GM21737 (cell line): ENCODE measurements around the gene IKZF4.
A peak's percentile ranks its signal among the peaks of the same experiment; 100 is the strongest.
"Not testable (repeated sequence)": the region's sequence is repeated elsewhere in the genome, so short reads cannot be mapped to it uniquely, and the experiment has no call there.

ENCODE experiments used
- ATAC-seq: cut with Tn5 transposase; IDR thresholded peaks from one replicate; pipeline ENCODE4 v1.9.1; 2021; ENCODE audit warnings: mild to moderate bottlenecking, moderate library complexity; ENCODE audit not compliant: unreplicated experiment

The IKZF4 gene

DNA sequence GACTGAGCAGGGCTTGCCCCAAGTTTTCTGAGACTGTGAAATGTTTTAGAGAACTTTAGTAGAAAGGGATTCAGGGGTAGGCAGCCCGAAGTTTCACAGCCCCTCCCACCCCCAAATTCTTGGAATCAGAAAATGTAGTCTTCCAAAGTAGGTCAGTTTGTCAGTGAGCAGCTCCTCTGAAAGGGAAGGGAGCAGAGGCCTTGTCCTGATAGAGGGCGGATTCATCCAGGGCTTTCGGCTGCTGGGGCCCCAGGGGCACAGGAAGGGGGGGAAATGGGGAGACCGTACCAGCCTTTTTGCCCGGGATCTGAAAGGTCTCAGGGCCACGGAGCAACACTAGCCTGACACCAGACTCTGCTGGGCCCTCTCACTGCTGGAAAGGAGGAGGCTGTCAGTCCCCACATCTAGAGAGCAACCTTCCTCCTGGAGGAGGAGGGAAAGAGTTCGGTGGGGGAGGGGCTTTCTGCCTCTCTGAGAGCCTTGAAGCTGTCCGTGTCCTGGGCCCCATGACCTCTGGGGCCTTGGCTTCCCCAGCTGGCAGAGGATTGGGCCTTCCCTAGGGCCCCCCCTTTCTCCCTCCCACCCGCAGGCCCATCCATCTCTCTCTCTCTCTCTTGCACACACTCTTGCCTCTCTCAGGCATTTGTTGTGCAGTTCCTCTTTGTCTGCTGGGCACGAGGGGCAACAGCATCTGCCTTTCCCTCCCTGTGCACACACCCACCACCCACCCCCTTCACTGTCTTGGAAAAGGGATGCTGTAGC is at the start of gene IKZF4:
Gene IKZF4 (plus strand): TSS at position 621 of the 762 bp plus-strand sequence. CDS start 451 bp downstream, outside the sequence.
- no peak for ATAC-seq

DNA sequence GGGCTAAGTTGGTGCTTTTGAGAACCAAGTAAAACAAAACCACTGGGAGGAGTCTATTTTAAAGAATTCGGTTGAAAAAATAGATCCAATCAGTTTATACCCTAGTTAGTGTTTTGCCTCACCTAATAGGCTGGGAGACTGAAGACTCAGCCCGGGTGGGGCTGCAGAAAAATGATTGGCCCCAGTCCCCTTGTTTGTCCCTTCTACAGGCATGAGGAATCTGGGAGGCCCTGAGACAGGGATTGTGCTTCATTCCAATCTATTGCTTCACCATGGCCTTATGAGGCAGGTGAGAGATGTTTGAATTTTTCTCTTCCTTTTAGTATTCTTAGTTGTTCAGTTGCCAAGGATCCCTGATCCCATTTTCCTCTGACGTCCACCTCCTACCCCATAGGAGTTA is 48.8 kb upstream of the IKZF4 start:
- ATAC-seq = no peak

DNA sequence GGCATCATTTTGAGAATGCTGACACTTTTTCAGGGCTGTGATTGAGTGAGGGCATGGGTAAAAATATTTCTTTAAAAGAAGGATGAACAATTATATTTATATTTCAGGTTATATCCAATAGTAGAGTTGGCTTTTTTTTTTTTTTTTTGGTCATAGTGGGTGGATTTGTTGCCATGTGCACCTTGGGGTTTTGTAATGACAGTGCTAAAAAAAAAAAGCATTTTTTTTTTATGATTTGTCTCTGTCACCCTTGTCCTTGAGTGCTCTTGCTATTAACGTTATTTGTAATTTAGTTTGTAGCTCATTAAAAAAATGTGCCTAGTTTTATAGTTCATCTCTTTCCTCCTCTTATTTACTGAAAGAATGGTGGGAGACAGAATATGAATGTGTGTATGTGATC is 48.4 kb upstream of the IKZF4 start:
- no peak for ATAC-seq

DNA sequence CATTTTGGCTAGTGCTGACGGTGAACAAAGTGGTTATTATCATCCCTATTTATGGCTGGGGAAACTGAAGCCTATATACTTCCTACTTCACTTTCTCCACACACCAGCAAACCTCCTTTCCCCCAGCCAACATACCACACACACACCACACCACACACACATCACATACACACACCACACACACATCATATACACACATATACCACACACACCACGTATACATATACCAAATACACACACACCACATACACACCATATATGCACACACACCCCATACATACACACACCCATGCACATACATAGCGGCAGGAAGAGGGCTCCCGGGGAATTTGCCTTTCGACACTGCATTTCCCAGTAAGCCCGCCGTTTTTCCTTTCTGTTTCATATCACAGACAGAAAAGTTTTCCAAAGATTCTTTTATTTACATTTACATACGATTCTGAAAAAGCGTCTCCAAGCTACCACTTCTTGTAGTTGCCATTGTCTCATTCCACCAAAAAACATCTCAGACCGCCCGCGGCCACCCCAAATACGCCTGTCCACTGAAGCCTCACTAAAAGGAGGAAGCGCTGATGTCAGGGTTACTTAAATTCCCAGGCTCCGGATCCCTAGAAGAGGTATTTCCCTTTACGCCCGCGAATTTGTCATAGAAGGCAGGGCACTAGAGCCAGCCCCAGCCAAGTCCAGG is 47.8 kb upstream of the IKZF4 start:
- ATAC-seq = no peak

DNA sequence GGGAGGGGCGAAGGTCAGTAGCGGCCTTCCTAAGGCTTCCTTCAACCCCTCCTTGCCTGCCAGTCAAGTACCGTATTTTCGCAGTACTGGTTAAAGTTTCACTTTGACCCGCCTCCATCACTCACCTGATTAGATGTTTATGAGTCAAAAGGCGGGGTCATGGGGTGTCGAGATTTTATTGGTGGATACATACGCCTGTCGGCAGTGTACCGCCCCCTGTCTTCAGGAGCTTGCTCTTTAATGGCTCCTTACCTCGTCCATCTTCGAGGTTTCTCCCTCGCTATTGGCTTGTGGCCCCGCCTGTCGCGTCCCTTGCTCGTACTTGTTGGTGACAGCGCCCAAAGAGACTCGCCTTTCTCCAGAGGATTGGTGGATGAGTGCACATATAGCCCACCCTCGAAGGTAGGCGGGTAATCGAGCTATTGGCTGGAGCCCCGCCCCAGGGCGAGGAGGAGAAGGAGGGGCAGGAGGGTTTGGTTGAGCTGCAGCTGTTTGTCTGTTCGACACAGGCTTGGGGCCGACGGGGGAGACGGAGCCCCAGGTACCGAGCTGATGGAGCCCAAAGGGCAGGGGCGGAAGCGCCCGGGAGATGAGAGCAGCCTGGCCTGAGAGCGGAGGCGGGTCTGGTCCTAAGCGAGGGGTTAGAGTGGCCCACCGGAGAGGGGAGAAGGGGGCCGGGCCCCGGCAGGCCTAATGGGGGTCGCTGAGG is 47.1 kb upstream of the IKZF4 start, which contains the start of gene RAB5B:
Gene RAB5B (plus strand): TSS at position 480 of the 709 bp plus-strand sequence. CDS start 12,883 bp downstream, outside the sequence.
- peak; percentile 87 for ATAC-seq

DNA sequence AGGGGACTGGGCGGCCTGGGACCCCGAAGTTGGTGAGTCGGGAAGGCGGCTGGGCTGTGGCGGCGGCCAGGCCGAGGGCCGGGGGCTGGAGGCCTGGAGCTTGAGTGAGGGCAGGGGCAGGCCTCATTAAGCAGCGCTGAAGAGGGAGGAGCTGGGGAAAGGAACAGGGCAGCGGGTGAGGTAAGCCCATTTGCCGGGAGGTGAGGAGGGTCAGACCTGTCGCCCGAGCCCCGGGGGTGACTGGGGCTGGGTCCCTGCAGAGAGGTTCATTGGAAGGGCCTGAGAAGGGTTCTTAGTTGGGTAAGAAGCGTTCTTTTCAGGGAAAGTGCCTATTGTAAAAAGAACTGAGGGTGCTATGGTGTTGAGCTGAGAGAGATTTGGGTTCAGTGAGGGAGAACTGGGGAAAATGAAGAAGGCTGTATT is 46.5 kb upstream of the IKZF4 start:
- ATAC-seq = peak; percentile 11

DNA sequence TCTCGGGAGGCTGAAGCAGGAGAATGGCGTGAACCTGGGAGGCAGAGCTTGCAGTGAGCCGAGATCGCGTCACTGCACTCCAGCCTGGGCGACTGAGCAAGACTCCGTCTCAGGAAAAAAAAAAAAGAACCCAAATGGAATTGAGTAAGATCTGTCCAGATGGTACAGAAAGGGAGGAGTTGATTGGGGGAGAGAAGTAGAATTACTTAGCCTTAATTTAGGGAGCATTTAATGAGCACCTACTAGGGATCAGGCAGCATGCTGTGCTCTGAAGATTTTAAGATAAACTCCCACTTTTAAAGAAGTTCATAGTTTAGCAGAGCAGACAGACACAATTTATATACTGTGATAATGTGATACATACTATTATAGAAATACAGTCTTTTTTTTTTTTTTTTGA is 42.5 kb upstream of the IKZF4 start:
- no peak for ATAC-seq

DNA sequence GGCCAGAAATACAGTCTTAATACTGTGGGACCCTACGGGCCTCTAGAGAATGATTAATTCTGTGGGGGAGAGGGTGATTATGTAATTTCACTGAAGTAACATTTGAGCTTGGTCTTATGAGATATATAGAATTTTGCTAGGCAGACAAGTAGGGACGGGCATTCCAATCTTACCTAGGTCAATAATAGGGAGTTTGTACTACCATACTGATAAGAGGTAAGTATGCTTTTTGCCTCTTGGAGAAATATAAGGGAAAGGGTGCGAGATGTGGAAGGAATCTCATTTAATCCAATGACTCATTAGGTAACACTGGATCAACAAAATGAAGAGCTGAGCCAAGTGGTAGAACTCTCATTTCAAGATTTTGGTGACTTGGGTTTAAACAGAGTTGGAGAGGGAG is 41.8 kb upstream of the IKZF4 start:
- ATAC-seq = no peak

DNA sequence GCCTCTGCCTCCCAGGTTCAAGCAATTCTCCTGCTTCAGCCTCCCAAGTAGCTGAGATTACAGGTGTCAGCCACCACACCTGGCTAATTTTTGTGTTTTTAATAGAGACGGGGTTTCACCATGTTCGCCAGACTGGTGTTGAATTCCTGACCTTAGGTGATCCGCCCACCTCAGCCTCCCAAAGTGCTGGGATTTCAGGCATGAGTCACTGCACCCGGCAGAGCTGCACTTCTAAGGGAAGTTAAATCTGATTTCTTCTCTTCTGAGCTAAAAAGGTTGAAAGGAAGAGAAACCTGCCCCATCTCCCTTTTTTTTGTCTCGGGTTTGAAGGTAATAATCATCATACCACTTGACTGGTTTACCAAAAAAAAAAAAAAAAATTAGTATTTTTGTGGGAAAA is 39.0 kb upstream of the IKZF4 start:
- ATAC-seq = not testable (repeated sequence)

DNA sequence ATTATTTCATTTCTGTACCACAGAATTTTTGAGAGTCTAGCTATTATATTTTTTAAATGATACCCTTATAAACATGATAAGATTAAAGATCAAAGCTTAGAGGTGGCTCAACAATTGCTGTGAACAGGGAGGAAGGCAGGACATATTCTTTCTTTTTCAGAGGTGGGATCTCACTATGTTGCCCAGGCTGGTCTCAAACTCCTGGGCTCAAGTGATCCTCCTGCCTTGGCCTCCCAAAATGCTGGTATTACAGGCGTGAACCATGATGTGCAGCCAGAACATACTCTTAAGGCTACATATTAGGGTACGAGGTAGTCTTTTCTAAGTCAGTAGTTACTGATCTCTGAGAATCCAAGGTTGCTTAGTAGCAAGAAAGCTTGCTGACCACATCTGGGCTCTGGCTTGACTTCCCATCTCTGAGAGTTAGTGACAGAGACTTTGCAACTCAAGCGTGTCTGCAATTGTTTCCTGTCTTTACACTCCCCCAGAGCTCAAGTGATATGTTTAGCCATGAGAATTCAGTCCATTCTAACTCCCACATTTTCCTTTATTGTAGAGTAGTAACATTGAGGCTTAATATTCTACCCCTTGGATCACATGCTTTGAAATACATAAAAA is 38.4 kb upstream of the IKZF4 start:
- peak; percentile 91 for ATAC-seq

DNA sequence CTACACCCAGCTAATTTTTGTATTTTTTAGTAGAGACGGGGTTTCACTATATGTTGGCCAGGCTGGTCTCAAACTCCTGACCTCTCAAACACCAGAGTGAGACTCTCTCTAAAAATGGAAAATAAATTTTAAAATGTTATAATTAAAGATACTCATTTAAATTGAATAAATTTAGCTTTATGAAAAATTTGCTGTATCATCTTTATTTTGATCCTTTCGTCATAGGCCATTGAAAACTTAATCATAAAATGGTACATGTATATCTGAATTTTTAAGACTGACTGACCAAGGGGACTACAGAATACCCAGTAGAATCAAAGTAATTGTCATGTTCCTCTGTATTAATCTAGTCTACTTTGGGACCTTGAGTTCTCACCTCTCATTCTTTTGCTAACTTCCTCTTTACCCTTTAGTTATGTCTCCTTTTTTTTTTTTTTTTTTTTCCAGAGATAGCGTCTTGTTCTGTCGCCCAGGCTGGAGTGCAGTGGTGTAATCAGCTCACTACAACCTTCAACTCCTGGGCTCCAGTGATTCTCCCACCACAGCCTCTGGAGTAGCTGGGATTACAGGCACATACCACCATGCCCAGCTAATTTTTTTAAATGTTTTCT is 37.5 kb upstream of the IKZF4 start:
- no peak for ATAC-seq

DNA sequence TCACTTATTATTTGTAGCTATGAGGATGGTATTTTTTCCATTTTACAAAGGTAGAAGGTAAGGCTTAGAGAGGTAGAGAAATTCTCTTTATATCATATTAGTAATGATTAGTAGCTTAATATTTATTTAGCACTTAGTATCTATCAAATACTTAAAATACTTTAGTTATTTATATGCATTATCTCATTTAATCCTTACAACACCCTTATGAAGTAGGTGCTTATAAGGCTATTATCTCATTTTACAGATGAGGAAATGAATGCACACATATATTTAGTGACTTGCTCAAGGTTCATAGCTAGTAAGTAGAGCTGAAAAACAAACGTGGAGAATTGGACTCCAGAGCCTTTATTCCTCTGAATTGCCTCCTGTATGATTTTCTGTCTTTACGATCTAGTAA is 36.0 kb upstream of the IKZF4 start:
- ATAC-seq = no peak

DNA sequence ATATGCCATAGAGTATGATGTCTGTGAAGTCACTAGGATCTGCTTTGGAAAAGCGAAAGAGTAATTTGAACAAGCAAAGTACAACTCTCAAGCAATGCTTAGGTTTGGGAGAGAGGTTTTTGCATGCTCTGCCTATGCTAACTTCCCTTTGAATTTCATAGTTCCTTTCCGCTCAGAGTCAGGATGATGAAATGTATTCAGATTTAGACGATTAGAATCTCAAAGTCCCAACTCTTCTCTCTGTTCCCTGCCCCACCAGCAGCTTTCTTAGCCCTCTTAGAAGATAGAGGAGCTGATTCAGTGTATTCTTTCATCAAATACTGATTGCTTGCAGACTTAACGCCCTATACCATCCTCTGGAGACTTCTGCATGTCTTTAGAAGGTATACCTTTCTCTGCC is 35.5 kb upstream of the IKZF4 start:
- no peak for ATAC-seq

DNA sequence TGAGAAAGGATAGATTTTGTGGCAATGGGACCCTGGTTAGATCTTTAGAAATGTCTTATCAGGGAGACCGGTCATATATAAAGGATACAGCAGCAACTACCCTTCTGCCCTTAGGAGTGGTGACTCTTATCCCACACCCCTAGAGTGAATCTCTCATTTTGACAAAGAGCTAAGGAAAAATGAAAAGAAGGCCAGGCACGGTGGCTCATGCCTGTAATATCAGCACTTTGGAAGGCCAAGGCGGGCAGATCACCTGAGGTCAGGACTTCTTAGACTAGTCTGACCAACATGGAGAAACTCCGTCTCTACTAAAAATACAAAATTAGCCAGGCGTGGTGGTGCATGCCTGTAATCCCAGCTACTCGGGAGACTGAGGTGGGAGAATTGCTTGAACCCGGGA is 34.9 kb upstream of the IKZF4 start:
- not testable (repeated sequence) for ATAC-seq

DNA sequence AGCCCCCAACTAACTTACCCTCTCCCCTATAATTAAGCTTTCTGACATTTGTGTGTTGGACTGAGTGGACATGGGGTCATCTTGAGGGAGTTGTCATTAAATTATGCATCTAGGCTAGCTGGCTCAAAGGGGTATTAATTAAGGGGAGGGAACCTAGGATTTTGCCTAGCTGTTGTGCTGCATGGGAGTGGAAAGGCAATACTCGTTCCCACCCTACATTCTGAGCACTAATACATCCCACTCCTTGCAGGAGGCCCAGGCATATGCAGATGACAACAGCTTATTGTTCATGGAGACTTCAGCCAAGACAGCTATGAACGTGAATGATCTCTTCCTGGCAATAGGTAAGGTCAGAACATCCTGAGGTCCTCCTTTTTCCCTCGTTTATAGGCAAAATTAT is 29.7 kb upstream of the IKZF4 start:
- no peak for ATAC-seq

DNA sequence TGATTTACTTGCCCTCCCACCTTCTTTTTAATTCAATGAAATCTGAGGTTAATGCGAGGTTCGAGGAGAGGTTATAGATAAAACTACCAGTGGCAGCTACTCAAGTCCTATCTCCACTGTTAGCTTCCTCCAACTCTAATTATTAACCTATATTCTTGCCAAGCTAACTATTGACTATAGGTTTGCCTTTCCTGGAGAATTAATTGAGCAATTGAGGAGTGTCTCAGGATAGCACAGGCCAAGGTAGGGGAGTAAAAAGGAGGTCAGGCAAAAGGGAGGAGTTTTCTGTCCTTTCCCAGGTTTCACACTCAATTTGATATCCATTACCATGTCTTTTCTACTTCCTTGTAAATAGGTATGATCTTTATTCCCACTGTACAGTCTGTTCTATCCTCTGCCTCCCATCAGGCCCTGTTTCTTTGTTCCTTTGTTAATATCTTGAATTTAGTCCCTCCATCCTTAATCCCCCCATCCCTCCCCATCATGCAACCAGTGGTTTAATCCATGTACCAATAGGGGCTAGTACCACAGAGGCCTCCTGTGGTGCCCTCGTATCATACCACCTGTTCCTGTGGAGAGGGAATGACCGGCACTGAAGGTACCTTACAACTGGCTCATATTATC is 27.5 kb upstream of the IKZF4 start:
- ATAC-seq = no peak

DNA sequence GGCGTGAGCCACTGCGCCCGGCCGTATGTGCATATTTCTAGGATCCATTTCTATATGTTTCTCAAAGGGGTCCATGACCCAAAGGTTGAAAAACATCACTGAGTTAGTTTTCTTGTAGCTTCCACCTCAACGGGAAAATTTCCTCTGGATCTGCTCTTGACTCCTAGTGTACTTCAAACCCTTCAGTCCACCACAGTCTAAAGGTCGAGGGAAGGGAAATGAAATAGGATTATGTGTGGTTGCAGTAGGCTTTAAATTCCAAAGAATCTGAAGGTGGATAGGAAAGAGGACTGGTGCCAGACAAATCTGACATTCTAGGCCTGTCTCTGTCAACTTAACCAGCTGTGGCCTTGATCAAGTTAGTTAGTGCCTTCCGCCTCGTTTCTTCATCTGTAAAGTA is 25.5 kb upstream of the IKZF4 start:
- ATAC-seq = no peak

DNA sequence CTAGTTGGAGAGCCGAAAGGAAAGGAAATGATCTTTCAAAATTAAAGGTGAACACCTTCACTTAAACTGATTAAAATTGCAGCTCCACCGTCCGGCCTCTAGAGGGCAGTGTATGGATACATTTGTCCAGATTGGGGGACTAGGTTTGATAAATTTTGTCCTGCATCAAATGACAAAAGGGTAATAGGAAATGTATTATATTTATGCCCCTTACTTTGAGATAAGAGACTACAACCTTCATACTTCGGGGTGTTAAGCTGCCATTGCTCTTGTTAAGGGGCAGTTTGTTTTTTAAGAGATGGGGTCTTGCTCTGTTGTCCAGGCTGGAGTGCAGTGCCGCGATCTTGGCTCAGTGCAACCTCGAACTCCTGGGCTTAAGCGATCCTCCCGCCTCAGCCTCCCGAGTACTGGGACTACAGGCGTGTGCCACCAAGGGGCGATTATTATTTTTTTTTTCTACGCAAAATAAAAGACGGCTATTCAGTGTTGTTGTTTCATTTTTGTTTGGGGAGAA is 24.6 kb upstream of the IKZF4 start:
- ATAC-seq = no peak

DNA sequence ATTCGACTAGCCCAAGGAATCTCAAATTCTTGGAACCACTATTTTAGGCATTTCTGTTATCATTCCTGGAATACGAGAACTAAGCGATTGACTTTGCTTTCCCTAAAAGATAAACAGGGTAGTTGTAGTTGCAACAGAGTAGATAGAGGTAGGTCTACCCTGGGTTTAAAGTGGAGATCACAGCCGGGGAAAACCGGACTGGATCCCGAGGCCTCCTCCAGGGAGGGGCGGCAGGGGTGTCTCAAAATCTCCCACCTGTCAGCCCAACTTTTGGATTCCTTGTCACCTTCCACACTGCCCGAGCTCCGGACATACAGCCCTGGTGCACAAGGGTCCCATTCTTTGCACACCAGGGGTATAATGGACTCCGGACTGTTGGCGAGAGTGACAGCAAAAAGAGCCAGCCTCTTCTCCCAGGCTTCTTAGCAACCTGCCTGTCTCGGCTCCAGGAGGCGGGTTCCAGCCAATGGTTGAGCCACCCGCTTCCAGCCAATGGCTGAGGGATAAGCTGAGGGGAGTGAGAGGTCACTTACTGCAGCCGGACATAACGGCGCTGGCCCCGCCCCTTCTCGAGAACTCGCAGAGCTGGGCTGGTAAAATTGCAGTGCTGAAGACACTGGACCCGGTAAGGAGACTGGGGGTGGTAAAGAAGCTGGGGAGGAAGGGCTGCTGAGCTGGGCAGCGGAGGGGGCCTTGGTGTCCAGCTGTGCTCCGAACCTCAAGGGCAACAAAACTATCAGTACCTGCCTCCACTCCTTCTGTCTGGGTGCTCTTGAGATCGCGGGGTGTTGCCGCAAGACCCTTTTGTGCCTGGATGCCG is 23.9 kb upstream of the IKZF4 start, which contains the start of gene SUOX:
Gene SUOX (plus strand): TSS at position 562 of the 820 bp plus-strand sequence. CDS start 4,946 bp downstream, outside the sequence.
- peak; percentile 99 for ATAC-seq
